HEK293T (cell line): ENCODE data around the gene ENDOU.

Experiments
- CTCF ChIA-PET: fragments of 350-600 bp; formaldehyde crosslinking; extraction: SDS; loops from one replicate; lab custom pipeline; 2021; ENCODE audit warnings: antibody characterized with exemption, inconsistent platforms; lab: Yijun Ruan, JAX
- POLR2A ChIA-PET: fragments of 350-600 bp; formaldehyde crosslinking; extraction: SDS; loops from one replicate; lab custom pipeline; 2020; ENCODE audit warnings: antibody characterized with exemption, inconsistent platforms; lab: Yijun Ruan, JAX
- DNase-seq: peaks from one replicate; pipeline ENCODE4 v3.0.0; 2012; ENCODE audit warnings: mixed read lengths; ENCODE audit errors: extremely low spot score
- ARNT ChIP-seq: fragments of 450-650 bp; IDR thresholded peaks from 2 replicates; pipeline ENCODE4 v1.6.1; 2017; ENCODE audit warnings: mild to moderate bottlenecking
- BHLHE40 ChIP-seq: fragments of 450-650 bp; IDR thresholded peaks from 2 replicates; pipeline ENCODE4 v1.6.1; 2016; ENCODE audit warnings: mild to moderate bottlenecking, moderate library complexity, borderline replicate concordance
- CTBP1 ChIP-seq: fragments of 450-650 bp; IDR thresholded peaks from 2 replicates; pipeline ENCODE4 v1.6.1; 2016; ENCODE audit warnings: borderline replicate concordance
- ELF4 ChIP-seq: fragments of 450-650 bp; IDR thresholded peaks from 2 replicates; pipeline ENCODE4 v1.6.1; 2017; ENCODE audit warnings: antibody characterized with exemption
- FOXA1 ChIP-seq: fragments of 450-650 bp; IDR thresholded peaks from 2 replicates; pipeline ENCODE4 v1.6.1; 2016; ENCODE audit warnings: mild to moderate bottlenecking
- FOXK2 ChIP-seq: fragments of 450-650 bp; IDR thresholded peaks from 2 replicates; pipeline ENCODE4 v1.6.1; 2016; ENCODE audit warnings: mild to moderate bottlenecking
- FOXM1 ChIP-seq: fragments of 450-650 bp; IDR thresholded peaks from 2 replicates; pipeline ENCODE4 v1.6.1; 2017; ENCODE audit warnings: mild to moderate bottlenecking, borderline replicate concordance
- HDGF ChIP-seq: fragments of 450-650 bp; IDR thresholded peaks from 2 replicates; pipeline ENCODE4 v1.6.1; 2017; ENCODE audit warnings: antibody characterized with exemption, borderline replicate concordance
- L3MBTL2 ChIP-seq: fragments of 450-650 bp; conservative IDR thresholded peaks from 2 replicates; pipeline ENCODE4 v1.6.1; 2016; ENCODE audit warnings: mild to moderate bottlenecking
- LEF1 ChIP-seq: fragments of 450-650 bp; IDR thresholded peaks from 2 replicates; pipeline ENCODE4 v1.6.1; 2017; ENCODE audit warnings: mild to moderate bottlenecking, borderline replicate concordance
- NFRKB ChIP-seq: fragments of 450-650 bp; IDR thresholded peaks from 2 replicates; pipeline ENCODE4 v1.6.1; 2016; ENCODE audit warnings: mild to moderate bottlenecking, moderate library complexity
- PKNOX1 ChIP-seq: fragments of 450-650 bp; IDR thresholded peaks from 2 replicates; pipeline ENCODE4 v1.6.1; 2016
- SP1 ChIP-seq: fragments of 450-650 bp; IDR thresholded peaks from 2 replicates; pipeline ENCODE4 v1.6.1; 2017
- SUZ12 ChIP-seq: fragments of 450-650 bp; IDR thresholded peaks from 2 replicates; pipeline ENCODE4 v1.6.1; 2016; ENCODE audit warnings: mild to moderate bottlenecking
- TARDBP ChIP-seq: fragments of 450-650 bp; IDR thresholded peaks from 2 replicates; pipeline ENCODE4 v1.6.1; 2016
- ZNF384 ChIP-seq: fragments of 450-650 bp; IDR thresholded peaks from 2 replicates; pipeline ENCODE4 v1.6.1; 2016

The ENDOU gene

GRCh38 chr12:47750916-47751470 is 25.7 kb upstream of the ENDOU start:
- no peak for DNase-seq
- CTCF ChIA-PET = no interaction called here
- TF ChIP-seq L3MBTL2 (no peak), NFRKB (no peak), ELF4 (no peak), HDGF (no peak), FOXM1 (no peak), SP1 (no peak), ARNT (no peak), ZNF384 (no peak), LEF1 (no peak), TARDBP (no peak), CTBP1 (no peak)
- POLR2A ChIA-PET = no interaction called here

GRCh38 chr12:47750229-47750798 is 25.0 kb upstream of the ENDOU start:
- TF ChIP-seq PKNOX1 = no peak
- TF ChIP-seq TARDBP = no peak
- TF ChIP-seq BHLHE40 = no peak
- no peak for TF ChIP-seq HDGF
- TF ChIP-seq ELF4 = no peak
- ChIA-PET POLR2A (no interaction called here), CTCF (no interaction called here)
- DNase-seq = no peak

GRCh38 chr12:47748899-47749298 is 23.6 kb upstream of the ENDOU start:
- TF ChIP-seq BHLHE40 = no peak
- no peak for TF ChIP-seq ELF4
- no peak for TF ChIP-seq FOXM1
- no peak for TF ChIP-seq SUZ12
- no peak for TF ChIP-seq LEF1
- TF ChIP-seq SP1 = no peak
- no peak for TF ChIP-seq L3MBTL2
- TF ChIP-seq FOXA1 = no peak
- TF ChIP-seq CTBP1 = no peak
- no peak for TF ChIP-seq PKNOX1
- no peak for TF ChIP-seq ZNF384
- no peak for TF ChIP-seq HDGF
- TF ChIP-seq TARDBP = no peak
- TF ChIP-seq ARNT = no peak
- no peak for TF ChIP-seq FOXK2
- no peak for TF ChIP-seq NFRKB
- POLR2A ChIA-PET = no interaction called here
- CTCF ChIA-PET = no interaction called here

GRCh38 chr12:47748507-47748828 is 23.2 kb upstream of the ENDOU start:
- CTCF ChIA-PET = no interaction called here
- POLR2A ChIA-PET = no interaction called here
- DNase-seq = no peak
- TF ChIP-seq ARNT (no peak), NFRKB (no peak), CTBP1 (no peak), PKNOX1 (no peak)

More at GRCh38 chr12:47748899-47749298, 23.6 kb upstream of the ENDOU start:
- DNase-seq = no peak

GRCh38 chr12:47747596-47748506 is 22.6 kb upstream of the ENDOU start:
- CTCF ChIA-PET = interaction anchor here (0.6 kb wide), 1 partner anchor 68 kb away, joined by 3 read pairs; no protein-coding TSS in a partner anchor
- DNase-seq = no peak
- POLR2A ChIA-PET = interaction anchor here (0.8 kb wide), 1 partner anchor 9 kb away, joined by 3 read pairs; no protein-coding TSS in a partner anchor
- TF ChIP-seq SUZ12 (no peak), NFRKB (no peak)

GRCh38 chr12:47747126-47747525 is 21.8 kb upstream of the ENDOU start:
- CTCF ChIA-PET = no interaction called here
- TF ChIP-seq ZNF384 = no peak
- no peak for TF ChIP-seq PKNOX1
- TF ChIP-seq SUZ12 = no peak
- no peak for TF ChIP-seq FOXA1
- no peak for TF ChIP-seq BHLHE40
- TF ChIP-seq HDGF = no peak
- no peak for TF ChIP-seq ELF4
- no peak for TF ChIP-seq TARDBP
- TF ChIP-seq CTBP1 = no peak
- TF ChIP-seq SP1 = no peak
- no peak for TF ChIP-seq LEF1
- no peak for TF ChIP-seq NFRKB
- TF ChIP-seq L3MBTL2 = no peak
- no peak for TF ChIP-seq FOXM1
- TF ChIP-seq ARNT = no peak
- TF ChIP-seq FOXK2 = no peak
- POLR2A ChIA-PET = interaction anchor here (0.8 kb wide), 1 partner anchor 10 kb away, joined by 3 read pairs; no protein-coding TSS in a partner anchor
- no peak for DNase-seq
